ENCODE measurements around the gene WDR81. TPM values are rescaled to one million over a fixed set of nuclear protein-coding genes. Genes with fewer than 3 reads are reported as not detected.
A peak's percentile ranks its signal among the peaks of the same experiment; 100 is the strongest.

The WDR81 gene
- total and polyA plus RNA-seq, 2 donors (not counting 1 experiment from before 2014, with no cell fraction given), result 52.7 to 102 TPM

- H3K27me3 ChIP-seq (replicated peaks in 1 of 4; ENCODE audit: control extremely low read depth in 1 of 4, control insufficient read depth in 3 of 4, insufficient read depth in 4 of 4, low read length in 3 of 4), result no peaks in the 10 kb centered on the region
- no peak for TF ChIP-seq CTCF (IDR thresholded peaks at IDR 0.05)
- H3K9me3 Mint-ChIP-seq (ENCODE audit: insufficient read depth), result no peaks in the 10 kb centered on the region
- H3K9me3 ChIP-seq (ENCODE audit: control extremely low read depth in 1 of 3, control insufficient read depth in 2 of 3, insufficient read depth in 1 of 3, low read length in 2 of 3), result peaks cover 0 to 18% (median 0%) of the 10 kb centered on the region in 3 donors
- H3K36me3 ChIP-seq (replicated peaks in 1 of 2; ENCODE audit: control extremely low read depth in 1 of 2, control insufficient read depth in 1 of 2, extremely low read depth in 1 of 2, insufficient read depth in 2 of 2, low read length in 1 of 2), result peaks cover 0 to 16% of the 10 kb centered on the region in 2 experiments
- H3K4me1 ChIP-seq (ENCODE audit: control insufficient read depth in 2 of 2, insufficient read depth in 2 of 2, low read length in 2 of 2), result peaks cover 23 to 30% of the 10 kb centered on the region in 2 donors
- POLR2A ChIA-PET, result interaction anchor here (0.7 to 1.7 kb wide), 3 partner anchors 10 to 58 kb away, joined by 3 to 4 read pairs (median 4); partner anchors contain the start of gene WDR81
- H3K4me3 ChIP-seq (ENCODE audit: control extremely low read depth in 1 of 5, extremely low read depth in 1 of 5, insufficient read depth in 1 of 5, low read depth in 2 of 5, low read length in 4 of 5), result no peak overlapping the region
- H3K9ac ChIP-seq (ENCODE audit: low read length), result no peak overlapping the region
- H4K20me1 ChIP-seq (ENCODE audit: control insufficient read depth, insufficient read depth, low read length, poor library complexity, severe bottlenecking), result no peaks in the 10 kb centered on the region
- ATAC-seq (ENCODE audit: low read depth) (no peak), DNase-seq (no peak)
- no peaks in the 10 kb centered on the region for H3K79me2 ChIP-seq (ENCODE audit: control insufficient read depth, insufficient read depth, low read length)
- no peak overlapping the region for H3K4me3 Mint-ChIP-seq
- intact Hi-C loops (cut with micrococcal nuclease), result no loop called here
- H3K27ac ChIP-seq (ENCODE audit: low read length in 2 of 2), result no peak overlapping the region
- CTCF ChIA-PET, result interaction anchor here (1.0 to 6.2 kb wide), 5 partner anchors 8 to 62 kb away, joined by 3 to 71 read pairs (median 10); partner anchors contain the start of gene WDR81
- H3K27me3 Mint-ChIP-seq, result no peaks in the 10 kb centered on the region
- peaks cover 25% of the 10 kb centered on the region for H3K4me1 Mint-ChIP-seq
- peak overlapping the region; percentile 67 for H3K27ac Mint-ChIP-seq
- H3K4me2 ChIP-seq (replicated peaks; ENCODE audit: low read depth, low read length, poor library complexity, severe bottlenecking), result no peak overlapping the region
- WGBS (ENCODE audit: insufficient coverage), result 96% methylated on average over 20 of the region's 21 CpGs
- no peak overlapping the region for H2AFZ ChIP-seq (ENCODE audit: insufficient read depth, low read depth, low read length, poor library complexity, severe bottlenecking)
These were observed 50.1 kb downstream of the WDR81 start for GRCh38 chr17:1774390-1775176.

- 94% methylated on average over 10 of the region's 10 CpGs for WGBS (ENCODE audit: insufficient coverage)
- no peak overlapping the region for H3K4me2 ChIP-seq (replicated peaks; ENCODE audit: low read depth, low read length, poor library complexity, severe bottlenecking)
- Mint-ChIP-seq H3K4me1 (peaks cover 11% of the 10 kb centered on the region), H3K9me3 (ENCODE audit: insufficient read depth) (no peaks in the 10 kb centered on the region), H3K4me3 (no peak overlapping the region), H3K27ac (peak overlapping the region; percentile 74), H3K27me3 (no peaks in the 10 kb centered on the region)
- H3K27ac ChIP-seq (ENCODE audit: low read length in 2 of 2), result no peak overlapping the region
- no peaks in the 10 kb centered on the region for H4K20me1 ChIP-seq (ENCODE audit: control insufficient read depth, insufficient read depth, low read length, poor library complexity, severe bottlenecking)
- H3K9ac ChIP-seq (ENCODE audit: low read length), result no peak overlapping the region
- no peak for ATAC-seq (ENCODE audit: low read depth)
- TF ChIP-seq EZH2 (IDR thresholded peaks at IDR 0.05; ENCODE audit: borderline replicate concordance, insufficient read depth, low read depth, low read length, poor library complexity, severe bottlenecking) (no peak), CTCF (IDR thresholded peaks at IDR 0.05) (no peak)
- CTCF ChIA-PET, result interaction anchor here (0.5 to 3.3 kb wide), 3 partner anchors 55 to 350 kb away, joined by 3 to 10 read pairs (median 4); no protein-coding TSS in a partner anchor
- H3K36me3 ChIP-seq (replicated peaks in 1 of 2; ENCODE audit: control extremely low read depth in 1 of 2, control insufficient read depth in 1 of 2, extremely low read depth in 1 of 2, insufficient read depth in 2 of 2, low read length in 1 of 2), result peaks cover 0 to 26% of the 10 kb centered on the region in 2 experiments
- intact Hi-C loops (cut with micrococcal nuclease), result no loop called here
- H3K27me3 ChIP-seq (replicated peaks in 1 of 4; ENCODE audit: control extremely low read depth in 1 of 4, control insufficient read depth in 3 of 4, insufficient read depth in 4 of 4, low read length in 3 of 4), result no peaks in the 10 kb centered on the region
- peaks cover 0 to 3% (median 0%) of the 10 kb centered on the region in 3 donors for H3K9me3 ChIP-seq (ENCODE audit: control extremely low read depth in 1 of 3, control insufficient read depth in 2 of 3, insufficient read depth in 1 of 3, low read length in 2 of 3)
- POLR2A ChIA-PET, result interaction anchor here (1.3 kb wide), 1 partner anchor 52 kb away, joined by 3 read pairs; no protein-coding TSS in a partner anchor
- H3K4me3 ChIP-seq (ENCODE audit: control extremely low read depth in 1 of 5, extremely low read depth in 1 of 5, insufficient read depth in 1 of 5, low read depth in 2 of 5, low read length in 4 of 5), result no peak overlapping the region
- DNase-seq, result no peak
- H2AFZ ChIP-seq (ENCODE audit: insufficient read depth, low read depth, low read length, poor library complexity, severe bottlenecking), result no peak overlapping the region
- H3K4me1 ChIP-seq (ENCODE audit: control insufficient read depth in 2 of 2, insufficient read depth in 2 of 2, low read length in 2 of 2), result peaks cover 6 to 12% of the 10 kb centered on the region in 2 donors
- no peaks in the 10 kb centered on the region for H3K79me2 ChIP-seq (ENCODE audit: control insufficient read depth, insufficient read depth, low read length)
These were observed 51.8 kb downstream of the WDR81 start for GRCh38 chr17:1776328-1776727.
